Measurements from ENCODE around the gene LTBP2.

GRCh38 chr14:74569806-74570591 lies 42.0 kb downstream of the LTBP2 start:
- TF ChIP-seq CTCF (conservative IDR thresholded peaks at IDR 0.05) (no peak), EZH2 (IDR thresholded peaks at IDR 0.05; ENCODE audit: low read depth) (no peak)

All from PC-9 (cell line).